GM10266 (cell line): ENCODE data around the gene RPS6KB2.

Experiments
- DNase-seq: peaks from one replicate; pipeline ENCODE4 v3.0.0; 2012; ENCODE audit errors: extremely low spot score
- TF ChIP-seq, protein P1 (sequence below): IDR thresholded peaks from 2 replicates; pipeline ENCODE4 v1.5.1; 2012; ENCODE audit warnings: mild to moderate bottlenecking, low read depth; ENCODE audit not compliant: control insufficient read depth, insufficient read depth; ENCODE audit errors: missing control alignments

RPS6KB2 gene

DNA sequence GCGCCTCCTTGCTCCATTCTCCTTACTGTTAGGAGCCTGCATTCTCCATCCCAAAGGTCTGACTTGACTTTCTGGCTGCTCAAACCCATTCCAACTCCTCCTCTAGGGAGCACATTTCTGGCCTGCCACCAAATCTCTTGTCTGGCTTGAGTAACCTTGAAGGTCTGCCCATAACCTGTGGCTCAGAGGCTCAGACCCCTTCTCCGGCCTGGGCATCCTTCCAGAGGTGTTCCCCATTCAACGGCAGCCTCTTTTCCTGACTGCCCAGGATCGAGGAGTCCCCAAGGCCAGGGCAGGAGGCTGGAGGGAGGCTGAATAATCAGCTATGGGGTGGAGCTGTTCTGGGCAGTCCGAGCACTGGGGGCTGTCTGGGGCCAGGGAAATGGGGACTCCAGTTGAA, 34.3 kb upstream of the RPS6KB2 start:
- no peak for DNase-seq
- TF ChIP-seq, protein P1, sequence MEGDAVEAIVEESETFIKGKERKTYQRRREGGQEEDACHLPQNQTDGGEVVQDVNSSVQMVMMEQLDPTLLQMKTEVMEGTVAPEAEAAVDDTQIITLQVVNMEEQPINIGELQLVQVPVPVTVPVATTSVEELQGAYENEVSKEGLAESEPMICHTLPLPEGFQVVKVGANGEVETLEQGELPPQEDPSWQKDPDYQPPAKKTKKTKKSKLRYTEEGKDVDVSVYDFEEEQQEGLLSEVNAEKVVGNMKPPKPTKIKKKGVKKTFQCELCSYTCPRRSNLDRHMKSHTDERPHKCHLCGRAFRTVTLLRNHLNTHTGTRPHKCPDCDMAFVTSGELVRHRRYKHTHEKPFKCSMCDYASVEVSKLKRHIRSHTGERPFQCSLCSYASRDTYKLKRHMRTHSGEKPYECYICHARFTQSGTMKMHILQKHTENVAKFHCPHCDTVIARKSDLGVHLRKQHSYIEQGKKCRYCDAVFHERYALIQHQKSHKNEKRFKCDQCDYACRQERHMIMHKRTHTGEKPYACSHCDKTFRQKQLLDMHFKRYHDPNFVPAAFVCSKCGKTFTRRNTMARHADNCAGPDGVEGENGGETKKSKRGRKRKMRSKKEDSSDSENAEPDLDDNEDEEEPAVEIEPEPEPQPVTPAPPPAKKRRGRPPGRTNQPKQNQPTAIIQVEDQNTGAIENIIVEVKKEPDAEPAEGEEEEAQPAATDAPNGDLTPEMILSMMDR, result no peak

DNA sequence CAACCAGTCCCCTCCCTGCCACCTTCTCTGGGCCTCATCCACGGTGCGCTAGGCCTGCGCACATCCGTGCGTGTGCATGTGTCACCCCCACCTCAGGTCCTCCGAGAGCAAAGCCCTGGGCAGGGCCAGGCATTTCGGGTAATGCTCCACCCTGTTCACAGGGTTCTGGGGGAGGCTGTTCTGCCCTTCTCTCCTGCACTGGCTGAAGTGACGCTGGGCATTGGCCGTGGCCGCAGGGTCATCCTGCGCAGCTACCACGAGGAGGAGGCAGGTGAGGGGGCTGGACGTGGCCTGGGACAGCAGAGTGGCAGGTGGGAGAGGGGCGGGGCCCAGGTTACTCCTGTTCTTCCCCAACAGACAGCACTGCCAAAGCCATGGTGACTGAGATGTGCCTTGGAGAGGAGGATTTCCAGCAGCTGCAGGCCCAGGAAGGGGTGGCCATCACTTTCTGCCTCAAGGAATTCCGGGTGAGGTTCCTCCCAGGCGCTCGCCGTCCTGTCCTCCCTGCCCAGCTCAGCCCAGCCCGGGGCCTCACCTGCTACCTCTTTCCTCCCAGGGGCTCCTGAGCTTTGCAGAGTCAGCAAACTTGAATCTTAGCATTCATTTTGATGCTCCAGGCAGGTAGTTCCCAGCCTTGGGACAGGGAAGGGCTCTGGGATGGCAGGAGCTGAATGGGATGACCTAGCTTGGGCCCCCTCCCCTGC, 32.6 kb upstream of the RPS6KB2 start:
- TF ChIP-seq, protein P1, result no peak
- no peak for DNase-seq

DNA sequence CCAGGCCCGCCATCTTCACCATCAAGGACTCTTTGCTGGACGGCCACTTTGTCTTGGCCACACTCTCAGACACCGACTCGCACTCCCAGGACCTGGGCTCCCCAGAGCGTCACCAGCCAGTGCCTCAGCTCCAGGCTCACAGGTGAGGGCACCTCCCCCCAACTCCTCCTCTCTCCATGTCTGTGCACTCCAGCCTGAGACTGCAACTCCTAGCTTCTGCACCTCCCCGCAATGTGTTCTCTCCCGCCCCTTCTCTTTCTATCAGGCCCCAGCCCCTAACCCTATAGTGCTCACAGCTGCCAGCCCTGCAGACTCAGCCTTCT, 32.1 kb upstream of the RPS6KB2 start:
- DNase-seq, result no peak
- TF ChIP-seq, protein P1, result no peak

DNA sequence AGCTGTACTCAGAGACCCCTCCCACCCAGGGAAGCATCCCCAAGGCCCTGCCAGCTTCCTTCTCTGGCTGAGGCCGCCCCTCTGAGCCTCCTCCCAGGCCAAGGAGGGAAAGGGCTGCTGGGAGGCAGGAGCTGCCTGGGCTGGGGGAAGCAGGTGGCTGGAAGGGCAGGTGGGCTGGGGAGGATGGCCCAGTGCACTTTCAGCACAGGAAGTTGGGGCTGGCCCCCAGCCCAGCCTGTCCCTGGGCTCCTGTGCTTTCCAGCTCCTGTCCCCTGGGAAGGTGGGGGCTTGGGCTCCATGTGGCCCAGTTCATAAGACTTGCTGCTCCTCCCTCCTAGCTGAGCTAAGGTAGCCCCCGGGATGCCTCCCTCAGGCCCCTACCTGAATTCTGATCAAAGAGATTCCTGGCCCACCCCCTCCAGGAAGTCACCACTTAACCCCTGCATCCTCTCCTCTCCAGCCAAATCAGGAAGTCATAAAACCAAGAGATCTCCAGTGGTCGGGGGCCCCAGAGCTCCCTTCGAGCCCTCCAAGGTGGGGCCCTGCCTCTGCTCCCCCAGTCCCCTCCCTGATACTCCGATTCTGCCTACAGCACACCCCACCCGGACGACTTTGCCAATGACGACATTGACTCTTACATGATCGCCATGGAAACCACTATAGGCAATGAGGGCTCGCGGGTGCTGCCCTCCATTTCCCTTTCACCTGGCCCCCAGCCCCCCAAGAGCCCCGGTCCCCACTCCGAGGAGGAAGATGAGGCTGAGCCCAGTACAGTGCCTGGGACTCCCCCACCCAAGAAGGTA, 31.5 kb upstream of the RPS6KB2 start:
- TF ChIP-seq, protein P1, result no peak
- DNase-seq, result no peak

DNA sequence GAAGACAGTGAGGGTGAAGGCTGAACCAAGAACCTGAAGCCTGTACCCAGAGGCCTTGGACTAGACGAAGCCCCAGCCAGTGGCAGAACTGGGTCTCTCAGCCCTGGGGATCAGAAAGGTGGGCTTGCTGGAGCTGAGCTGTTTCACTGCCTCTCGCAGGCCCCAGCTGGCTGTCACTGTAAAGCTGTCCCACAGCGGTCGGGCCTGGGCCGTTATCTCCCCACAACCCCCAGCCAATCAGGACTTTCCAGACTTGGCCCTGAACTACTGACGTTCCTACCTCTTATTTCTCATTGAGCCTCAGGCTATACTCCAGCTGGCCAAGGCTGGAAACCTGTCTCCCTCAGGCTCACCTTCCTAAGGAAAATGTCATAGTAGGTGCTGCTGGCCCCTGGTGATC, 30.8 kb upstream of the RPS6KB2 start:
- DNase-seq, result no peak
- TF ChIP-seq, protein P1, result no peak

DNA sequence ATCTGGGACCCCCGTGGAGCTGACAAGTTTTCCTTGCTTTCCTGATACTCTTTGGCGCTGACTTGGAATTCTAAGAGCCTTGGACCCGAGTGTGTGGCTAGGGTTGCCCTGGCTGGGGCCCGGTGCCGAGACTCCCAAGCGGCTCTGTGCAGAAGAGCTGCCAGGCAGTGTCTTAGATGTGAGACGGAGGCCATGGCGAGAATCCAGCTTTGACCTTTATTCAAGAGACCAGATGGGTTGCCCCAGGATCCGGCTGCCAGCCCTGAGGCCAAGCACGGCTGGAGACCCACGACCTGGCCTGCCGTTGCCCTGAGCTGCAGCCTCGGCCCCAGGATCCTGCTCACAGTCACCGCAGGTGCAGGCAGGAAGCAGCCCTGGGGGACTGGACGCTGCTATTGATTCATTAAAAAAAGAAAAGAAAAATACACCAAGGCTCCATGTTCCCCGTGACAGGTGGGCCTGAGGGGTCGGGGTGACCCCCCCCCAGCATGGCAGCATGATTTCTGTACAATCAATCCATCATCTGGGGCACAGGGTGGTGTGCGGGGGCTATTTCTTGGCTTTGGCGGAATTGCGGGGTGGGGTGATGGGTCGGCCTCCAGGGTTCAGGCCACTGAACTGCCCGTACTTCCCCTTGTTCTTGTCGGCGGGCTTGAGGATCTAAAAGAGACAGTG, 30.2 kb upstream of the RPS6KB2 start:
- TF ChIP-seq, protein P1, result no peak
- DNase-seq, result no peak
